HG03521 (cell line): ENCODE measurements around the gene ASCL2.
"Not testable (repeated sequence)": the region's sequence is repeated elsewhere in the genome, so short reads cannot be mapped to it uniquely, and the experiment has no call there.

Experiments used
- ATAC-seq: cut with Tn5 transposase; IDR thresholded peaks from one replicate; pipeline ENCODE4 v1.9.1; 2021; ENCODE audit warnings: mild to moderate bottlenecking, moderate library complexity; ENCODE audit not compliant: unreplicated experiment

The ASCL2 gene

GRCh38 chr11:2237457-2238238 is 32.7 kb downstream of the ASCL2 start:
- no peak for ATAC-seq

DNA sequence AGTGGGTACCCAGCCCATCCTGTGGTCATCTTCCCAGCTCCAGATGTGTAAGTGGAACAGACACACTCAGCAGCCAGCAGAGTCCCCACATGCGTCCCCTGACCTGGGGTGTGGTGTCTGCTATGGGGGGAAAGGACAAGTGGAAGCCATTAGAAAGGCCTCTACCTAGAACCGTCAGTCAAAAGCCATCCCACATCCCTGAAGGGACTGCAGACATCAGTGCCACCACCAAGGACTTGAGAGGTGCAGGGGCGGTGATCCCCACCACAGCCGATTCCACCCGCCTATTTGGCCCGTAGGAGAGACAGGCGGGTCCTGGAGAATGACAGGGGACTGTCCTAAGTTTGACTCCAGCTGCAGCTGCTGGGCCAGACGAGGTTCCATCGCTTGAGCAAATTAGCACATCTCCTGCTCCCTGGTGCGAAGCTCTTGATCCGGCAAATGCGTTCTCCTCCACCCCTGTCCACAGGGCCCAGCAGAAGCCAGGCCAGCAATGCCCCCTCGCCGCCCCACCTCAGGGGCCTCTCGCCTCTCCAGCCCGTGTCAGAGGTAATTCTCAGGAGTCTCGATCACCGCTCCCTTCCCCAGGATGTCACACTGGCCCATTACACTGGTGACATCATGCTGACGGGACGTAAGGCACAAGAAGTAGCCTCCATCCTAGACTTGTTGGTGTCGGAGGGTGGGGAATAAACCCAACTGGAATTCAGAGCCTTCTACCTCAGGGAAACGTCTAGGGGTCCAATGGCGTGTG is 33.8 kb downstream of the ASCL2 start:
- not testable (repeated sequence) for ATAC-seq

GRCh38 chr11:2235588-2236326 is 34.6 kb downstream of the ASCL2 start:
- ATAC-seq, result no peak

DNA sequence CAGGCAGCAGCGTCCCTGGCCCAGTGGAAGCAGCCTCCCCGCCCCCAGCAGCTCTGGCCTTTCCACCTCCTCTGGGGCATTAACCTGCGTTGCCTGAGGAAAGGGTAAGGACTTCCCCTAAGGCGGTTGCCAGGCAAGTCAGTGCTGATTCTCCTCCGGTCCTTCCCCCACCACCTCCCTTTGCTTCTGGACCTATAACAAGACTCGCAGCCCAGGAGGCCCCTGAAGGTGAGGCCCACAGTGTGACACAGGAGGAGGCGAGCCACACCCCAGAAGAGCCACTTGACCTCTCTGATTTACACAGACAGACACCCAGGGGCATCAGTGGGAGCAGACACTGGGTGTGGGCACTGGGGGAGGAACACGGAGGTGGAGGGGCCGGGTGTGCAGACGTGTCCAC is 35.4 kb downstream of the ASCL2 start:
- no peak for ATAC-seq

GRCh38 chr11:2233693-2234455 is 36.5 kb downstream of the ASCL2 start:
- ATAC-seq, result no peak

DNA sequence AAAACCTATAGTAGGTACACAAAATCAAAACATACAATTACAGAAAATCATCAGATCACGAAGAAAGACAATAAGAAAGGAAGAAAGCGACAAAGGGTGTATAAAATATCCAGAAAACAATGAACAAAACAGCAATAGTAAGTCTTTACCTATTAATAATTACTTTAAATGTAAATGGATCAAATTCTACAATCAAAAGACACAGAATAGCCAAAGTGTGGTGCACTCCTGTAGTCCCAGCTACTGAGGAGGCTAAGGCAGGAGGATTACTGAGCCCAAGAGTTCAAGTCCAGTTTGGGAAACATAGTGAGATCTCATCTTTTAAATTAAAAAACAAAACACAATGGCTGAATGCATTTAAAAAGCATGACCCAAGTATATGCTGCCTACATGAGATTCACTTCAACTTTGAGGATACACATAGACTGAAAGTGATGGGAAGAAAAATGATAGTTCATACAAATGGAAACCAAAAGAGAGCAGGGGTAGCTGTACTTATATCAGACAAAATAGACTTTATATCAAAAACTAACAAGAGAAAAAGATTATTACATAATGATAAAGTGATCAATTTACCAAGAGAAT is 40.6 kb downstream of the ASCL2 start:
- ATAC-seq, result no peak

- no peak for ATAC-seq
These were observed 46.1 kb downstream of the ASCL2 start for GRCh38 chr11:2224254-2224653.

GRCh38 chr11:2223153-2223794 is 47.1 kb downstream of the ASCL2 start:
- ATAC-seq, result no peak

DNA sequence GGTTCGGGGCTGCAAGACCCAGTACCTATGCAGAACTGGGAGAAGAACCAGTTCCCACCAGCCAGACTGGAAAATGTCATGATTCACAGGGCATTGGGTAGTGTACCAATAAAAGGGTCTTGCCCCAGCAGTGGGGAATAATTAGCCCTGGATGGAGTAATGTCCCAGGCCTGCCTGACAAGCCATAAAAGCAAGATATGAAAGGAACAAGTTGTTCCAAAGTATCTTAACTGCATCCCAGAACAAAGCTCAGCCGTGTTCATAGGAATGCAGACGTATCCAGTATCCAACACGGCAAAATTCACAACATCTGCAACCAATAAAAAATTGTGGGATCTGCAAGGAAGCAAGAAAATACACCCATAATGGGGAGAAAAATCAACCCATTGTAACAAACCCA is 47.9 kb downstream of the ASCL2 start:
- ATAC-seq, result no peak

GRCh38 chr11:2221591-2221990 is 48.8 kb downstream of the ASCL2 start:
- ATAC-seq, result no peak

DNA sequence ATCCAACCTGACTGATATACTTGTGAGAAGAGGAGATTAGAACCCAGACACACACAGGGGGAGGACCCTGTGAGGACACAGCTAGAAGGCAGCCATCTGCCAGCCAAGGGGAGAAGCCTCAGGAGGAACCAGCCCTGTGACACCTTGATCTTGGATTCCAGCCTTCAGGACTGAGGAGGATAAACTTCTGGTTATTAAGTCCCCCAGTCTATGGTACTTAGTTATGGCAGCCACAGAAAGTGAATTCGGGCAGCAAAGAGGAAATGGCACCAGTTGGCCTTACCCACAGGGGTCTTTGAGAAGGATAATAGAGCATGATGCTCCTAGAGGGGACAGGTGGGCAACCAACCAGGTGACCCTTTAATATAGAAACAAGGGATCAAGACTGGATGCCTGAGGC is 49.4 kb downstream of the ASCL2 start:
- no peak for ATAC-seq

- no peak for ATAC-seq
These were observed 50.1 kb downstream of the ASCL2 start for GRCh38 chr11:2220173-2220771.

GRCh38 chr11:2219318-2220017 is 50.9 kb downstream of the ASCL2 start:
- ATAC-seq, result no peak
